Measurements from ENCODE around the gene EIF4A2. TPM values are rescaled to one million over a fixed set of nuclear protein-coding genes. Genes with fewer than 3 reads are reported as not detected.

EIF4A2 gene
- polyA plus RNA-seq, 1 donor (not counting 4 experiments of a cell fraction or from before 2014, with no cell fraction given) = 568 TPM

DNA sequence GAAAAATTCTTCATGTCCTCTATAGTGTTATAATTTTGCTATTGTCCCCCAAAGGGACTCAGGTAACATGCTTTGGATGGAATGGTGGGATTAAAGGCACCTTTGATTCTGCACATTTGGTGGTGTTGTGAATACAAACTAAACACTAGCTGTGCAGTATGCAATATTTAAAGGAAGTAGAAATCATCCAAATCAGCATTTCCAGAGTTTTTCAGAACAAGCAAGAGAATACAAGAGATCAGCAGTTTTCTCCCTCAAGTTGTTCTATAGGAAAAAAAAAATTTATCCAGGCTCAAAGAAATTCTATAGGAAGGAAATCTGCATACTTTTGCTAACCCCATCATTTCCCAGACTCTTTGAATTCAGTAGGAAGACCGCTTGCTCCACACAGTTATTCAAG, 48.9 kb downstream of the EIF4A2 start:
- Histone ChIP-seq H3K36me3 (ENCODE audit: control insufficient read depth in 2 of 2, extremely low read depth in 1 of 2, insufficient read depth in 2 of 2, low read length in 2 of 2) (no peaks in the 10 kb centered on the region), H4K20me1 (ENCODE audit: control insufficient read depth, extremely low read depth, insufficient read depth, low read length) (no peaks in the 10 kb centered on the region), H3K4me1 (ENCODE audit: control insufficient read depth, extremely low read depth, insufficient read depth, low read length) (no peaks in the 10 kb centered on the region), H2AFZ (ENCODE audit: control insufficient read depth, low read length) (no peak overlapping the region), H3K79me2 (ENCODE audit: control insufficient read depth, insufficient read depth, low read length) (no peaks in the 10 kb centered on the region), H3K9ac (ENCODE audit: control insufficient read depth, extremely low read depth, insufficient read depth, low read length) (no peak overlapping the region), H3K9me1 (ENCODE audit: control insufficient read depth, extremely low read depth, insufficient read depth, low read length) (no peaks in the 10 kb centered on the region), H3K27me3 (ENCODE audit: control insufficient read depth, extremely low read depth, insufficient read depth, low read length) (peaks cover 27% of the 10 kb centered on the region), H3K4me3 (ENCODE audit: control insufficient read depth in 2 of 3, extremely low read depth in 1 of 3, insufficient read depth in 2 of 3, low read depth in 1 of 3, low read length in 3 of 3) (no peak overlapping the region), H3K27ac (ENCODE audit: control insufficient read depth, insufficient read depth, low read length) (no peak overlapping the region), H3K9me3 (ENCODE audit: control insufficient read depth, low read depth, low read length) (no peaks in the 10 kb centered on the region), H3K4me2 (ENCODE audit: control insufficient read depth, extremely low read depth, insufficient read depth, low read depth, low read length) (no peak overlapping the region)
- DNase-seq (ENCODE audit: low read depth, low spot score) (no peak), FAIRE-seq (no peak)
- TF ChIP-seq CTCF (optimal IDR thresholded peaks at IDR 0.05 in 1 of 3, IDR thresholded peaks at IDR 0.05 in 1 of 3, conservative IDR thresholded peaks at IDR 0.05 in 1 of 3; ENCODE audit: extremely low read depth in 1 of 3, insufficient read depth in 2 of 3, low read length in 3 of 3) (no peak), EZH2 (IDR thresholded peaks at IDR 0.05; ENCODE audit: low read length) (no peak)
- dilution Hi-C loops (cut with MboI; ENCODE audit: extremely low pct_ligation_motif_present, low sequenced_read_pairs) = no loop called here

Small RNAs within 50 kb of the gene (small RNA-seq; reads per million reads assigned to genes)
- gene RF00092 (ENCODE audit: insufficient read length in 3 of 3, low read depth in 3 of 3, low replicate concordance in 1 of 3) (0 reads per million in 3 experiments), gene RNU6-1105P (ENCODE audit: insufficient read length in 3 of 3, low read depth in 3 of 3, low replicate concordance in 1 of 3) (0 reads per million in 3 experiments), gene SNORA4 (ENCODE audit: insufficient read length in 3 of 3, low read depth in 3 of 3, low replicate concordance in 1 of 3) (0 reads per million in 3 experiments), gene SNORA63 (ENCODE audit: insufficient read length in 3 of 3, low read depth in 3 of 3, low replicate concordance in 1 of 3) (0 reads per million in 3 experiments), gene SNORA81 (ENCODE audit: insufficient read length in 3 of 3, low read depth in 3 of 3, low replicate concordance in 1 of 3) (0 reads per million in 3 experiments), gene SNORD2 (ENCODE audit: insufficient read length in 3 of 3, low read depth in 3 of 3, low replicate concordance in 1 of 3) (0 reads per million in 3 experiments)

Other genes starting within 250 kb of the EIF4A2 start
- gene CRYGS, start 239.2 kb upstream of the EIF4A2 start, polyA plus RNA-seq = 1.1 to 5.2 TPM (median 3.4 TPM) in 3 replicates
- gene TBCCD1, start 216.2 kb upstream of the EIF4A2 start, polyA plus RNA-seq = 14.2 to 15.8 TPM (median 15.0 TPM) in 3 replicates
- gene DNAJB11, start 212.9 kb upstream of the EIF4A2 start, polyA plus RNA-seq = 29.2 to 61.8 TPM (median 51.9 TPM) in 3 replicates
- gene AHSG, start 170.5 kb upstream of the EIF4A2 start, polyA plus RNA-seq = 0.42 to 0.73 TPM (median 0.59 TPM) in 3 replicates
- gene FETUB, start 143.2 kb upstream of the EIF4A2 start, polyA plus RNA-seq = 0.05 to 0.35 TPM (median 0.25 TPM) in 3 replicates
- 0.03 TPM in 2 of 3 replicates, not detected in the other for gene HRG, start 117.6 kb upstream of the EIF4A2 start, polyA plus RNA-seq
- 0.12 TPM in 1 of 3 replicates, not detected in the others for gene KNG1, start 66.2 kb upstream of the EIF4A2 start, polyA plus RNA-seq
- 8.1 to 22.8 TPM (median 19.7 TPM) in 3 replicates for gene RFC4, start 22.9 kb downstream of the EIF4A2 start, polyA plus RNA-seq
- gene ADIPOQ, start 59.1 kb downstream of the EIF4A2 start, polyA plus RNA-seq = not detected in 3 replicates
- gene ST6GAL1, start 146.9 kb downstream of the EIF4A2 start, polyA plus RNA-seq = 7.5 to 8.6 TPM (median 7.5 TPM) in 3 replicates